ENCODE data around the gene TBL1XR1. TPM values are rescaled to one million over a fixed set of nuclear protein-coding genes. Genes with fewer than 3 reads are reported as not detected.
A peak's percentile ranks its signal among the peaks of the same experiment; 100 is the strongest.

Gene TBL1XR1
- total RNA-seq, 1 donor from 2014 or later, result 142 TPM

GRCh38 chr3:177066068-177066467 lies 131.2 kb downstream of the TBL1XR1 start:
- no peak for DNase-seq (ENCODE audit: low read depth in 2 of 2)

GRCh38 chr3:177065285-177066033 lies 131.8 kb downstream of the TBL1XR1 start:
- no peak for DNase-seq (ENCODE audit: low read depth in 2 of 2)

GRCh38 chr3:177062052-177062732 lies 135.1 kb downstream of the TBL1XR1 start:
- DNase-seq (ENCODE audit: low read depth in 2 of 2), result peak; percentile 40 to 55

GRCh38 chr3:177061369-177061768 lies 135.9 kb downstream of the TBL1XR1 start:
- no peak for DNase-seq (ENCODE audit: low read depth in 2 of 2)

- no peak for DNase-seq (ENCODE audit: low read depth in 2 of 2)
Measured at GRCh38 chr3:177060492-177060891, 136.8 kb downstream of the TBL1XR1 start.

GRCh38 chr3:177058648-177059047 lies 138.6 kb downstream of the TBL1XR1 start:
- DNase-seq (ENCODE audit: low read depth in 2 of 2), result peak in 1 of 2 donors; percentile 12

DNA sequence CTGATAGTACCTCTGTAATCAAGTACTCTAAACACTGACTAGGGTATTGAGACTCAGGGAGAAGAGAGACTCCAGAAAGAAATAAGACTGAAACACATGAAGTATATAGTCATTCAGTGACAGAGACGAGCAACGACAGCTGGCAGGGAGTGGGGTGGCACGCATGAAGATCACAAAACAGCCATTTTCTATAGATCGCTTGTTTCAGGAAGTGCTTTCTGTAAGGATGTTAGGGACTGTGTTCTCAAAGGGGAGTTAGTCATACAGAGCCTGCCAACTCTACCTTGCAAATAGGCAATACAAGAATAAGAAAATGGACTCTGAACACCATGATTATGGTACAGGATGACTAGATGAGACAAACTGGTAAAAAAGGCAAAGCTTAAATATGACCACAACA lies 139.5 kb downstream of the TBL1XR1 start:
- DNase-seq (ENCODE audit: low read depth in 2 of 2), result peak in 1 of 2 donors; percentile 12

- no peak for DNase-seq (ENCODE audit: low read depth in 2 of 2)
Measured at GRCh38 chr3:177056927-177057326, 140.4 kb downstream of the TBL1XR1 start.

DNA sequence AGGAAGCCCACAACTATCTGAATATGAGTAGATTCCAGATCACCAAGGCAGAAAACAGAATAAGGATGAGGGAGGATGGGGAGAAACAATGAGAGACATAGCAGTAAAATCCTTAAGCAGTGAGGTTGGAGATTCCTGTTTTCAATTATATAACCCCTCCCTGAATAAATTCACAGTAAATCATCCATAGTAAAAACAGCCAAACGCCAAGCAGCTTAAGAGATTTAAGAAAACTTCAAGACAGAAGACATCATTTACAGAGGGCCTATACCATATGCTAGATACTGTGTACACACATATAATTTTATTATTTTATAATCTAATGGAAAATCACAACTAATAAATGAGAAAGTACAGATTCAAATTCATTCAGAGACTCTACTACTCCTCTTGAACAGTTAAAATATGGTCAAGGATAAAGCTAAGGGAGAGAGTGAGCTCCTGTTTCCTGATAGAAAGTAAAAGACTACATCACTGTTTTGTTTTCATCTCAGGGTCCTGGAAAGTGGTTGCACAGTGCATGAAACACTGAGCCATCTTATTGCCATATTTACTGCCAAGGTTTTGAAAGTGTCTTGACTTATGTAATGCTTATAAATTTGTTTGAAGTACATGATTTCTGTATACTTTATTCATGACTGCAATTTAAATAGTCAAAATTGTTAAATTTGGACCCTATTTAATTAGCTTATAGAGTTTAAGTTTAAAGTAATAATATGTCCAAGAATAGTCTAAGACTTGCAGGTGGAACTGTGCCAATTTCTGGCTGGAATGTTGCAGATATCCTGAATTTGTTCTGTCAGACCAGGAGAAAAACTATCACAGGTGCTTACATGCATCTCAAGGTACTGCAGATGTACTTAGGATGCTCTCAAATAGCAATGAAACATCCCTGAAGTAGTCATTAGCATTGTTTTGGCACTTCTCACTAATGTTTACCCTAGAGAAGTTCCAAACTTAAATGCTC lies 141.4 kb downstream of the TBL1XR1 start:
- DNase-seq (ENCODE audit: low read depth in 2 of 2), result no peak

DNA sequence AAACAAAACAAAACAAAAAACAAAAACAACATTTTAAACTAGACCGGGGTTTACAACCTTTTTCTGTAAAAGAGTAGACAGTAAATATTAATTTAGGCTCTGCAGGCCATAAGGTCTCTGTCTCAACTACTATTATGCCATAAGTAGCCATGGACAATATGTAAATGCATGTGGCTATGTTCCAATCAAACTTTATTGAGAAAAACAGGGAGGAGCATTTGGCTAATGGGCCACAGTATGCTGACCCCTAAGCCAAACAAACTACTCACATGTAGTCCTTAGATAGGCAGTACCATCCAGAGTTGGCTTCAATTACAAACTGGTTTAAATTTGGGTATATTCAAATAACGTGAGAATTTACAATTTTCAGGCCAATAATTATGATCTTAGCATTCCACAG lies 144.2 kb downstream of the TBL1XR1 start:
- no peak for DNase-seq (ENCODE audit: low read depth in 2 of 2)

- no peak for DNase-seq (ENCODE audit: low read depth in 2 of 2)
Measured at GRCh38 chr3:177051411-177051810, 145.9 kb downstream of the TBL1XR1 start.

GRCh38 chr3:177050501-177051237 lies 146.6 kb downstream of the TBL1XR1 start:
- DNase-seq (ENCODE audit: low read depth in 2 of 2), result peak; percentile 63 to 78

DNA sequence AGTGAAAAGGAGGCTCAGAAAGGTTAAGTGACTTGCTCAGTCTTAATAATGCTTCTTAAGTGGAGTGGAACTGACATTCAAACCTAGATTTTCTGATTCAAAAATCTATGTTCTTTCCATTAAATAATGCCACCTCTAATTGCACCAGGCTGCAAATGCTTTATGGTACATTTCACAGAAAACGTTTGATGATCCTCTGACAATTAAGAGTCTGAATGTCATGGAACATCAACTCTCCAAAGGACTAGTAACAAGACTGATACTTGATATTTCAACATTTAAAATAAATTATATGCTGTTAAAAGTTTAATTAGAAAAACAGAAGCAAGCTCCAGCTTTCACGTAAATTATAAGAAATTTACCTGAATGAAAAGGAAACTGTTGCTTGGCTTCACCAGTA lies 151.5 kb downstream of the TBL1XR1 start:
- no peak for DNase-seq (ENCODE audit: low read depth in 2 of 2)

- DNase-seq (ENCODE audit: low read depth in 2 of 2), result no peak
Measured at GRCh38 chr3:177045222-177045621, 152.1 kb downstream of the TBL1XR1 start.

DNA sequence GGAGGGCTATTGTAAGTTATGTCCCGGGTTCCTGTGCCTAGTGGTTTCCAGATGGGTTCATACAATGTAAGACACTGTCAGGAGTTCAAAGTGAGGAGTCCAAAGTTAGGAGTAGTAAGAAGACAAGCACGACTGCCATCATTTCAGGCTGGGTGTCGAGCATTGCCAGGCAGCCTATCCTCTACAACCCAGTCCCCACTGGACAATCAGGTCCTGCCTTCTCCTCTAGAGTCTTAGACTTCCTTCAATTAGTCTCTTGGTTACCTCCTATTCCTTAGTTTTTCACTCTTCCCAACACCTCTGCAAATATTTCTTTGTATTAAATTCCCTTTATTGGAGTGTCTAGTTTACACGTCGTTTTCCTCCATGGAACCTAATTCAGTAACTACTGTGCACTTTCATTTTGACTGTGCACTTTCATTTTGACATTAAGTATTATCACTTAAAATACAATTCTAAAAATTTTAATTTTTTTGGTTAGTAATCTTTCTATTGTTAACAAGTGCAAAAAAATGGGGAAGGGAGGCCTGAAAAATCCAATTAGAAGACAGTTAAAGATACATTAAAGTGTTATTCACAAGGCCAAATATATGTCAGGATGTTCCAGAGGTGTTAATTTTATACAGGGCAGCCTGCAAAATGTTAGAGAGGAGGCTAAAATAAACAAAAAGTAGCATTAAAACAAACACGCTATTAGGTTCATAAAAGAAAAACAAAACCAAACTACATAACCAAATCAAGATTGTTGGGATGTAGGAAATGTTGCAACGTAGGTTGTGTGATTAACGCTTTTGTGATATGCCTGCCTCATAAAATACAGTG lies 155.3 kb downstream of the TBL1XR1 start:
- DNase-seq (ENCODE audit: low read depth in 2 of 2), result no peak

DNA sequence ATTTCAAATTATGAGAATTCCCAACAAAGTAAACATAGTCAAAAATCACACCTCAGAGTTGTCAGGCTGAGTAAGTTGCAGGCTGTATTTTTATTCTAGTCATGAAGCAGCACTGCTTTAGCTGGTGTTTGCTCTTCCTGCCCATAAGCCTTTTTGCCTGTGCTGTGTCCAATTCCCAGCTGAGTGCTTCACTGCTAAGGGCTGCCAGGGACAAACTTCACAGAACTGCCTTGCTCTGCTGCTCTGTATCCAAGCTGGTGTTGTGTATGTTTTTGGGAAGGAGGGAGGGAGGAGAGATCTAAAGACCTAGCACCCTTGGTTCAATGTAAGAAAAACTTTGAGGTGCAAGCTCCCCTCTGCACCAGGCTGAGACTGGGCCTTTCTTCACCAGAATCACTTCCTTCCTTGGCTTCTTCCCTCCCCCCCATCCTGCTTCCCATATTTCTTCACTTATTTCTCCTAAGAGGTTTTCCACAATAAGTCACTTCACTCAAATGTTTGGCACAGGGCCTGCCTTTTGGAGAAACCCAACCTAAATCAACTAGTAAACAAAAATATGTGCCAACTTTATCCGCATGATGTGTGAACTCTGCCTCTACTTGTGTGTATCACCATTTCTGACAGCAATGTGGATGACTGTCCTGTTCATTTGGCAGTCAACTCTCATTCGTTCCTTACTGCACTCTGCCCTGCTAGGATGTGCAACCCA lies 156.1 kb downstream of the TBL1XR1 start:
- DNase-seq (ENCODE audit: low read depth in 2 of 2), result peak in 1 of 2 donors; percentile 26

- DNase-seq (ENCODE audit: low read depth in 2 of 2), result no peak
Measured at GRCh38 chr3:177039490-177040274, 157.6 kb downstream of the TBL1XR1 start.

DNA sequence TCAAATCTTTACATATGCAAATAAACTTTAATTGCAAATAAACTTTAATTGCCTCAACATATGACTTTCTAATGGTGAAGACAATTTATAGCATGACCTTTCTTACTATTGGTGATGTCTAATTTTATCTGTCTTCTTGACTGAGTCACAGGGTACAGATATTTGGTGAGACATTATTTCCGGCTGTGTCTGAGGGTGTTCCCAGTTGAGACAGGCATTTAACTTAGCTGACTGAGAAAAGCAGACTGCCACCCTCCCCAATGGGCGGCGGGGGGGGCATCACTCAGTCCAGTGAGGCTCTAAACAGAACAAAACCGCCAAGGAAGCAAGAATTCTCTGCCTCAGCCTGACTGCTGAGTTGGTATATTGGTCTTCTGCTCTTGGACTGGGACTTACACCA lies 160.0 kb downstream of the TBL1XR1 start:
- DNase-seq (ENCODE audit: low read depth in 2 of 2), result peak in 1 of 2 donors; percentile 8

DNA sequence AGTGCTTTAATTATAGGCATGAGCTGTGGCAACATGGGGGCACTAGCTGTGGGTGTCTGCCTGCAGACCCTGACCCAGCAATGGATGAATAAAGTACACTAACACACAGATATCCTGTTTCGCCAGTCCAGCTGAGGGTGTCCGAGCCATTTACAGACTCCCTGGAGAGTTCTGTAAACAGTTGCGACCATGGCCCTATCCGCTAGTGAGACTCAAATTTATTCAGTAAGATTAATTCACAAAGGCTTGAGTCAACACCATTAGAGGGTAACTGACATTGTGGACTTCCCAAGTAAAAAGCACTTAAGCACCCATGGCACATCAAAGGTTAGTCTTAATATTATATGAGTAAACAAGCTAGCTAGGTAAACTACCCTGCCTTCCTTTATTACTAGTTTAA lies 161.6 kb downstream of the TBL1XR1 start:
- no peak for DNase-seq (ENCODE audit: low read depth in 2 of 2)
